Epithelial cell of esophagus (primary cell): ENCODE measurements around the gene ANKRD44.

Experiments
- DNase-seq: peaks from one replicate; pipeline ENCODE4 v3.0.0; 2010; ENCODE audit warnings: low read depth
- H3K4me3 ChIP-seq: 2 replicates; pipeline ENCODE4 v1.5.1; 2011; ENCODE audit warnings: mild to moderate bottlenecking, low read length, control low read depth
- TF ChIP-seq, protein P1 (sequence below): IDR thresholded peaks from 2 replicates; pipeline ENCODE4 v1.5.1; 2011; ENCODE audit warnings: low read depth, mild to moderate bottlenecking, low read length, control low read depth, inconsistent platforms; ENCODE audit not compliant: insufficient read depth; ENCODE audit errors: missing control alignments

The ANKRD44 gene

DNA sequence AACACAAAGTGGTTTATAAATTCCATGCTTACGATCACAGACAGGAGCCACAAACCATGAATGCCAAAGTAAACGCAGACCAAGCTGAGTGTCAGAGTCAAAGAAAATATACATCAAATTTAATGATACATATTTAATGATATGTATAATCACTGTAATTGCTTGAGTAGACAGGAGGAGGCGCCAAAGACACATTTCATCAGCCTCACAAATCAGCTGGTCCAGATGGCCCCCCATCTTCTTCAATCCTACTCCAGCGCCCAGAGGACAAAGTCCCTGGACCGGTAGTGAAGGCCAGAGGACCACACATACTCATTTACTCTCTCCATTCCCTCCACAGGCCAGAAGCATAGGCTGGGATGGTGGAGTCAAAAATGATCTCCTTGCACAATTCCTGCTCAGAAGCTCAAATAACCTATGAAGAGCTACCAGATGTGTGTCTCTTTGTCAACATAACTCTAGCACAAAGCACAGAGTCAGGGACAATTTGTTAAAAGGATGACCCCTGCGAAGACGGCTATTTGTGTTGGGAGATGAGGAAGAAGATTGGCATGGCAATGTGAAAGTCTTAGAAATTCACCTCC is 234.7 kb downstream of the ANKRD44 start:
- H3K4me3 ChIP-seq, result no peak overlapping the region
- DNase-seq, result peak; percentile 14
- TF ChIP-seq, protein P1, sequence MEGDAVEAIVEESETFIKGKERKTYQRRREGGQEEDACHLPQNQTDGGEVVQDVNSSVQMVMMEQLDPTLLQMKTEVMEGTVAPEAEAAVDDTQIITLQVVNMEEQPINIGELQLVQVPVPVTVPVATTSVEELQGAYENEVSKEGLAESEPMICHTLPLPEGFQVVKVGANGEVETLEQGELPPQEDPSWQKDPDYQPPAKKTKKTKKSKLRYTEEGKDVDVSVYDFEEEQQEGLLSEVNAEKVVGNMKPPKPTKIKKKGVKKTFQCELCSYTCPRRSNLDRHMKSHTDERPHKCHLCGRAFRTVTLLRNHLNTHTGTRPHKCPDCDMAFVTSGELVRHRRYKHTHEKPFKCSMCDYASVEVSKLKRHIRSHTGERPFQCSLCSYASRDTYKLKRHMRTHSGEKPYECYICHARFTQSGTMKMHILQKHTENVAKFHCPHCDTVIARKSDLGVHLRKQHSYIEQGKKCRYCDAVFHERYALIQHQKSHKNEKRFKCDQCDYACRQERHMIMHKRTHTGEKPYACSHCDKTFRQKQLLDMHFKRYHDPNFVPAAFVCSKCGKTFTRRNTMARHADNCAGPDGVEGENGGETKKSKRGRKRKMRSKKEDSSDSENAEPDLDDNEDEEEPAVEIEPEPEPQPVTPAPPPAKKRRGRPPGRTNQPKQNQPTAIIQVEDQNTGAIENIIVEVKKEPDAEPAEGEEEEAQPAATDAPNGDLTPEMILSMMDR, result peak; percentile 18

DNA sequence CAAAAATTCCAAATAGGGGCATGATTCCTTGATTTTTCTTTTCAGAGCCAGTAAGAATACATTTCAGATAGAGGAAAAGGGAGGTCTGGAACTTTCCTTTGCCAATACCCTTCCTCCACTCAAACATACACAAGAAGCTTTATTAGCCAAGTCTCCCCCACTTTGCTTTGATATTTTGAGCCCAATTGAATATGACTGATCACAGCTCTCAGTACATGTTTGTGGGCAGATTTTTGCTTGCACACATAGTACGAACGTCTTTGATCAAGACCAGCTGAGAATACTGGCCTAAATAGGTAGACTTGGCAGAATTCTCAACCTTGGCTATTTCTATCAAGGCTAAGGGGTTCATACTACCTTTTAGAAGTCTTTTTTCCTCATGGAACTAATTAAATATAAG is 235.3 kb downstream of the ANKRD44 start:
- DNase-seq, result no peak
- TF ChIP-seq, protein P1, result no peak

DNA sequence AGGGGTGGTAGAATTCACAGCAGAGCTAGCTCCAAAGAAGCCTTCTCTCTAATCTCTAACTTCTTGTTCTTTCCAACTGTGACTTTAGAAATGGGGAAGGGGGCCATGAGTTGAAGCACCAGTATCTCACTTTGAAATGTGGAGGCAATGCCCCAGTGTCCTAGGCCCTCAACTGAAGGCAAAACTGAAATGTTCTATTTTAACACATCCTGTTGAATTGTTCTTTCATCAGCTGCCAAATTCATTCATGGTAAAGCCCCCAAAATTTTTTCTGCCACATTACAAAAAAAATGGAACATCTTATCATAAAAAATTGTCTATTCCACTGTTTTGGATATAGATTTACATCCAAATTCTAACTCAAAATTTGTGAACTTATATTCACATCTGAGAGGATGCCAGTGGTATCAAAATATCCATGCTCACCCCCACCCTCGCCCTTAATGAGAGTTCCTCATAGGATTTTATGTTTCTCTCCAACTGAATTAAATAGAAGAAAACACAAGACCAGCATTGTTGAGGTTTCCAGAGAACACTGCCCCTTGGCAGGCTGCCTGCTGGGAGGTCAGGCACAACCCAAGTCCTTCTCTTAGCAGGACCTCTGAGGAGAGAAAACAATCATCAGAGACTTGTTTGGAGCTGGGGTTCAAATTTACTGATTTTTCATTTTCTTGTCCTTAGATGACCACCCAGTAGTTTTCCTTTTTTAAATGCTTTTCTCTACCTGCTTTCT is 236.7 kb downstream of the ANKRD44 start:
- DNase-seq, result no peak
- TF ChIP-seq, protein P1, result no peak

More for the DNA sequence above, 235.3 kb downstream of the ANKRD44 start:
- no peak overlapping the region for H3K4me3 ChIP-seq

DNA sequence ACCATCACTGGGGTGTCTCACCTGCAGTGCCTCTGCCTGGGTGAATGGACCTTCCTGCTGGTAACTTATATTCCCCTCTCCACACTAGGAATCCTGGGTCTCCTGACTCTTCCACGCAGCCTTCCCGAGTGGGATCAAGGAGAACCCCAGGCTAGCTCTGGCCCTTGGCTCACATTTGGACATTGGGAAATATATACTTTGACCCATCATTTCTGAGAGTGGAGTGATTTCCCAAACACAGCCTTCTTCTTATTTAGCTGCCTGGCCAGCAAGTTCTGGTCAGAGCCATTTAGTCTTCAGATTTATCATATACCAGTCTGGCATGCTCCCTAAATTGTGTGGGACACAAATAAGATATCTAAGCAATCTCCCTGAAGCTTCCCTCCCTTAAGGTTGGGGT is 237.3 kb downstream of the ANKRD44 start:
- TF ChIP-seq, protein P1, result no peak
- no peak for DNase-seq
- H3K4me3 ChIP-seq, result no peak overlapping the region

More for the DNA sequence above, 236.7 kb downstream of the ANKRD44 start:
- no peak overlapping the region for H3K4me3 ChIP-seq

DNA sequence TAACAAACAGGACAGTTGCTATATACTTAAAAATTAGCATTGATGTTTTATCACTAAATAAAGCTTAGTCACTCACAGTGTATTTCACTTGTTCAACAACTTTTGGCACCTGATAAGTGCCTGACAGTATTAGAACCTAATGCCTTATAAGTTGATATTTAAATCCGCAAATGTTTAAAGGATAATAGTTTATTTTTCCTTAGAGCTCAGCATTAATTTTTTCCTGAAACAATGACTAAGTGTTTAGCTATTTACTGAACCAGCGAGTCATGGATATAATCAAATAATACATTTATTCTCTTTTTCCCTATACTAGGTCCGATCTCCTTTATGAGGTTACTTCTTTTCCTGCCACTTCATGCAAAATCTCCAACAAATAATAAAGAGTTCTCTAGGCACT is 238.0 kb downstream of the ANKRD44 start:
- H3K4me3 ChIP-seq, result no peak overlapping the region
- TF ChIP-seq, protein P1, result no peak
- no peak for DNase-seq

DNA sequence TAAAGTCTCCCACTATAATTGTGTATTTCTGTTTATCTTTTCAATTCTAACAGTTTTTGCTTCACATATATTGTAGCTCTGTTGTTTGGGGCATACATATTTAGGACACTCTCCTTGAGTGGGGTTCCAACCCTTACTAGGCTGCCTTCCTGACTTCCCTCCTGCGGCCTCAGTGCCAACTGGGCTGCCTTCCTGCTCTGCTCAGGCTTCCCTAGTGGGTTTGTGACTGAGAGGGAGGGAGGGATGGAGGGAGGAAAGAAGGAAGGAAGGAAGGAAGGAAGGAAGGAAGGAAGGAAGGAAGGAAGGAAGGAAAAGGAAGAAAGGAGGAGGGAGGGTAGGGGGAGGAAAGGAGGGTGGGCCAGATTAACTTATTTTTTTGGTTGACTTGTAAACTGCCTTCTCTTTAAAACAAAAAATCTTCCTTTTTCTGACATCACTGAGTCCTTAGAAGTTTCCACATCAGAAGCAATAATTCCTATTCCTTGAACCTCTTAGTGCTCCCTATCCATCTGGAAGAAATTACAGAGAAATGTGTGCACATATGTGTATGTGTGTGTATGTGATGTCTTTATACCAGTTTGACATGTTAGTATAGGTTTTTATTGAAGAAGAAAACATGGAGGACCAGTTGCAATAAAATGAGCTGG is 238.7 kb downstream of the ANKRD44 start:
- H3K4me3 ChIP-seq, result no peak overlapping the region
- no peak for DNase-seq
- TF ChIP-seq, protein P1, result no peak
